Tibial nerve (tissue), 4 donors: ENCODE results near the gene IDS.

Experiments used
- CTCF ChIP-seq, 5 experiments: fragments of 200-600 bp in 3 of 5; fragments of 450-650 bp in 2 of 5; sonication (generic) in 3 of 5; IDR thresholded peaks; one replicate each; pipeline ENCODE4 v1.5.1; 2016 to 2019; ENCODE audit warnings: antibody characterized with exemption in 5 of 5, mild to moderate bottlenecking in 3 of 5, moderate library complexity in 2 of 5
- EP300 ChIP-seq, 2 donors: sonication (generic); formaldehyde crosslinking; IDR thresholded peaks; one replicate each; pipeline ENCODE4 v1.6.1; 2017; ENCODE audit warnings: antibody characterized with exemption in 2 of 2, mild to moderate bottlenecking in 1 of 2

DNA sequence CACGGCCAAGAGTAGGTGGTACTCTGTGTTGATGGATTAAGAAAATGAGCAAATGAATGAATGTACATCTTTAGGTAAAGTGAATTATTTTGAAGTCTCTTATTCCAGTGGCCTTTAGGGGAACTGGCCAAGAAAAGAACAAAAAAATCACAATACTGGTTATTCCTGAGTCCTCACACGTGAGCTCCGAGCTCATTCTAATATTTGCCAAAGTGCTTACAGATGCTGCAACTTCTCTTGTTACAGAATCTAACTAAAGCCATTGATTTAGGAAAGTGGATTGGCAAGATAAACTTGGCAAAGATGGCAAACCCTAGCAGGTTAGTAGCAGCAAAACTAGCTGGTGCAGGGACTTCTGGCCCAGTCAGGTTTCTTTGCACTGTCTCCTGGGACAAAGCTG lies 37.6 kb downstream of the IDS start:
- TF ChIP-seq CTCF (IDR thresholded peaks at IDR 0.05) (no peak), EP300 (IDR thresholded peaks at IDR 0.05) (no peak)
